ENCODE results near the gene ARHGAP9. TPM values are rescaled to one million over a fixed set of nuclear protein-coding genes. Genes with fewer than 3 reads are reported as not detected.
"Not testable (repeated sequence)": the region's sequence is repeated elsewhere in the genome, so short reads cannot be mapped to it uniquely, and the experiment has no call there.

The ARHGAP9 gene
- polyA plus RNA-seq, 1 donor, result 4.2 TPM

DNA sequence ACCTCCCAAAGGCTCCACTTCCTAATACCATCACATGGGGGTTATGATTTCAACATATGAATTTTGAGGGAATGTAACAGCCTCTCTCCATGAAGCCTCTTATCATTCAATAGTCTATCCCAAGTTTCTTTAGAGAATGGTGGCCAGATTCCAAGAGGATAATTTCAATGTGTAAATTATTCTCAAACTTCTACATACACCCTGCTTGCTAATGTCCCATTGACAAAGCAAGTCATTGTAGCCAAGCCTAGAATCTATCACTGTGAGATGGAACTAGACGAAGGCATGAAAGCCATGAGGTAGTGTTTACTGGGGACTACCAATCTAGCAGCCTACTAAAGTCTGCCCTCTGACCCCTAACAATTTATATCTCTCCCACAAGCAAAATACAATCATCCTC is 41.3 kb downstream of the ARHGAP9 start:
- DNase-seq (ENCODE audit: low read depth), result no peak

DNA sequence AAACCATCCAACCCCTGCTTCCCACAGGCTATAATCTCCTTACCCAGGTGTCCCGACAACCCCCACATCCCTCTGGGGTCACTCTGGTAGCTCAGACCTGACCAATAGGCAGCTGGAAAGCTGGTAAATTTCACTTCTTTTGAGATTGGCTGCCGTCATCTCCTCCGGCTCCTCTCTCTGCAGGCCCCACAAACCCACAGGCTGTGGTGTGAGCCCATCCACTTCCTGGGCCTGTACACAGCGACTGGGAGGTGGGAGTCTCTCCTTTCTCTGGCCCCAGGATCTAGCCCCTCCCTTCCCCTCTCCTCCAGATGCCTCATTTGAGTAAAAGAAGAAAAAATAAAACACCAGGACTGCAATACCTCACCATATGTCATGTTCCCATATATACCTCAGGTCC is 44.4 kb downstream of the ARHGAP9 start:
- DNase-seq (ENCODE audit: low read depth), result no peak

GRCh38 chr12:57434517-57435223 is 45.0 kb downstream of the ARHGAP9 start, which contains the start of gene INHBC:
TSS of gene INHBC (plus strand) at chr12:57434784. CDS start at chr12:57434887, 103 bp downstream.
- no peak for DNase-seq (ENCODE audit: low read depth)

- no peak for DNase-seq (ENCODE audit: low read depth)
These were observed 46.3 kb downstream of the ARHGAP9 start for GRCh38 chr12:57433370-57433769.

- DNase-seq (ENCODE audit: low read depth), result no peak
These were observed 47.9 kb downstream of the ARHGAP9 start for GRCh38 chr12:57431654-57432188.

GRCh38 chr12:57430931-57431566 is 48.6 kb downstream of the ARHGAP9 start, which contains the start of gene R3HDM2:
TSS of gene R3HDM2 (minus strand) at chr12:57431043. CDS start at chr12:57310428, 120,615 bp downstream.
- peak; percentile 85 for DNase-seq (ENCODE audit: low read depth)

DNA sequence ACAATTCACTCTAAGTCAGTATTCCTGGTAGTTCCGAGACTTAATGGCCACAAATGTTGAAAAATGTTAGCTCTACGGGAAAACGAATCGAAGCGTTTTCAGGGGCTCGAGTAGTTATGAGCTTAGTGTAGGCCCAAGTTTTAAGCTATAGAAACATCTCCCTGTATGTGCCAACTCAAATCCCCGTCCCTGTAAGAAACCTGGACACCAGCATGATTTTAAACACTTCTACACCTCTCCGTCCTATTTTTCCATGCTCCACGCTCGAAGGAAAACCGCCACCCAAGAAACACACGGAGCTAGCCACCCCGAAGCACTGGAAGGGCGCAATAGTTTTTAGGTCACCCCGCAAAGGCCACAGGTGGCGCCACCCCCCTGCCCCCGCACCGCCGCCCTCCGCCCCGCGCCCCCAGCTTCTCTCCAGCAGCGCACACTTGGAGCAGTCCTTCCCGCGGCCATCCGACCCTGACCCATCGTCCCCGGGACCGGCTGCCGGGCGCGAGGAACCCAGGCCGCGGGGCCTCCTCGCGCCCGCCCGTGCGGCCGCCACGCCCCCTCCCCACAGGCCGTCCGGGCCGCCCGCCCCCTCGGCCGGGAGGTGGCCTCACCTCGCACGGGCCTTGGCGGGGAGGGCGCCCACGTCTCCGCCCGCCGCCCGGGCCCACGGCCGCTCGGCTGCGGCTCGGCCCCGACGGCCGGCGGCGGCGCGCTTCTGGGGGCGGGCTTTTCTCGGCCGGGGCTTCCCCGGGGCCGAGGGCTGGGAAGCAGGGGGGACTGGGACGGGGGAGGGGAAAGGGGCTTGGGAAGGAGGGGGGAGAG is 49.3 kb downstream of the ARHGAP9 start:
- no peak for DNase-seq (ENCODE audit: low read depth)

DNA sequence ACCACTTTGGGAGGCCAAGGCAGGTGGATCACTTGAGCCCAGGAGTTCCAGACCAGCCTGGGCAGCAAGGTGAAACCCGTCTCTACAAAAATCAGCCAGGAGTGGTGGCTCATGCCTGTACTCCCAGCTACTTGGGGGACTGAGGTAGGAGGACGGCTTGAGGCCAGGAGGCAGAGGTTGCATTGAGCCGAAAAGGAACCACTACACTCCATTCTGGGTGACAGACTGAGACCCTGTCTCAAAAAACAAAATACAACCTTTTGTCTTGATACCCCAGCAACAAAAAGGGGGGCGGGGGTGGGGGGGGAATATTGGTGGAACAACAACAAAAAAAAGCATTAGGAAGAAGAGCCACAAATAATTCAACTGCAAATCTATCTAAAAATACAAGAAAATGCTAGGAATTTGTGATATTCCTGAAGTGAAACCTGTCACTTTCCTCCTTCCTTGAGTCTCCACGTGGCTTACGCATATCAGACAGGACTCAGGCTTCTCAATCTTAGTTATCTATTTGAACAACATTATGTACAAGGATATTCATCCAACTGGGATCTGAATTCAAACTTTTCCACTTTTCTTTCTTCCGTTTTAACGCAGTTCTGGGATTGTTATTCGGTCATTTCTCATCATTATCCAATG is 50.1 kb downstream of the ARHGAP9 start:
- no peak for DNase-seq (ENCODE audit: low read depth)

DNA sequence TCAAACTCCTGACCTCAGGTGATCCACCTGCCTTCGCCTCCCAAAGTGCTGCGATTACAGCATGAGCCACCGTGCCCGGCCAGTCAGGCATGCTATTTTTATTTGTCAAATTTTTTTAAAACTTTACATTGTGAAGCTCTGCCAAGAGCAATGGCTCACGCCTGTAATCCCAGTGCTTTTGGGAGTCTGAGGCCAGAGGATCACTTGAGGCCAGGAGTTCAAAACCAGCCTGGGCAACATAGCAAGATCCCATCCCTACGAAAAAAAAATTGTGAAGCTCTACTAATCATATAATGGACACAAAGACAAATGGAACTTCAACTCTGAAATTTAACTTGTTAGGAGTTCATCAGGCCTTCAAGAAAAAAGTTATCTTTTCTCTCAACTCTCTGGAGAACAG is 50.7 kb downstream of the ARHGAP9 start:
- DNase-seq (ENCODE audit: low read depth), result no peak

DNA sequence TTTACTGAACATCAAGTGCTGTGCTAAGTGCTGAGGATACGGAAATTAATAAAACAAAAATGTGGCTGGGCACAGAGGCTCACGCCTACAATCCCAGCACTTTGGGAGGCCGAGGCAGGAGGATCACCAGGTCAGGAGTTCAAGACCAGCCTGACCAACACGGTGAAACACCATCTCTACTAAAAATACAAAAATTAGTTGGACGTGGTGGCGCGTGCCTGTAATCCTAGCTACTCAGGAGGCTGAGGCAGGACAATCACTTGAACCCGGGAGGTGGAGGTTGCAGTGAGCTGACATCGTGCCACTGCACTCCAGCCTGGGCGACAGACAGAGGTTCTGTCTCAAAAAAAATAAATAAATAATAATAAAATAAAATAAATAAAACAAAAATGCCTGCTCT is 52.7 kb downstream of the ARHGAP9 start:
- not testable (repeated sequence) for DNase-seq (ENCODE audit: low read depth)

Other genes with a start within 250 kb of the ARHGAP9 start
- 488 TPM for gene STAC3, start 228.7 kb downstream of the ARHGAP9 start, polyA plus RNA-seq (ENCODE audit: insufficient read length)
- 50.1 TPM for gene R3HDM2, start 48.8 kb downstream of the ARHGAP9 start, polyA plus RNA-seq (ENCODE audit: insufficient read length)
- gene INHBC, start 45.1 kb downstream of the ARHGAP9 start, polyA plus RNA-seq (ENCODE audit: insufficient read length), result 0.25 TPM
- gene INHBE, start 24.6 kb downstream of the ARHGAP9 start, polyA plus RNA-seq (ENCODE audit: insufficient read length), result 3.8 TPM
- 11.2 TPM for gene GLI1, start 20.1 kb downstream of the ARHGAP9 start, polyA plus RNA-seq (ENCODE audit: insufficient read length)
- gene MARS1, start 8.2 kb upstream of the ARHGAP9 start, polyA plus RNA-seq (ENCODE audit: insufficient read length), result 83.8 TPM
- gene DDIT3, start 40.6 kb upstream of the ARHGAP9 start, polyA plus RNA-seq (ENCODE audit: insufficient read length), result 12.6 TPM
- 43.1 TPM for gene MBD6, start 43.0 kb upstream of the ARHGAP9 start, polyA plus RNA-seq (ENCODE audit: insufficient read length)
- 148 TPM for gene DCTN2, start 67.3 kb upstream of the ARHGAP9 start, polyA plus RNA-seq (ENCODE audit: insufficient read length)
- gene KIF5A, start 70.2 kb upstream of the ARHGAP9 start, polyA plus RNA-seq (ENCODE audit: insufficient read length), result 0.03 TPM
- gene PIP4K2C, start 111.3 kb upstream of the ARHGAP9 start, polyA plus RNA-seq (ENCODE audit: insufficient read length), result 10.6 TPM
- 22.4 TPM for gene DTX3, start 125.0 kb upstream of the ARHGAP9 start, polyA plus RNA-seq (ENCODE audit: insufficient read length)
- 25.4 TPM for gene ARHGEF25, start 131.6 kb upstream of the ARHGAP9 start, polyA plus RNA-seq (ENCODE audit: insufficient read length)
- 2.1 TPM for gene B4GALNT1, start 153.3 kb upstream of the ARHGAP9 start, polyA plus RNA-seq (ENCODE audit: insufficient read length)
- gene OS9, start 214.3 kb upstream of the ARHGAP9 start, polyA plus RNA-seq (ENCODE audit: insufficient read length), result 107 TPM